IMR-90 (cell line): ENCODE measurements around the gene MOB3A. TPM values are rescaled to one million over a fixed set of nuclear protein-coding genes. Genes with fewer than 3 reads are reported as not detected.

ENCODE experiments used
- ATAC-seq: fragments of 200-7000 bp; cut with Tn5 transposase; 2 replicates; pipeline ENCODE4 v1.9.1; 2020; ENCODE audit warnings: low read depth, mild to moderate bottlenecking, moderate library complexity
- BruUV-seq: library from RNA; stranded (reverse); fragments of 400-500 nt; replicated peaks from 2 replicates; lab custom pipeline; 2021; lab: Mats Ljungman, UMichigan
- CTCF ChIA-PET: fragments of 300-600 bp; formaldehyde crosslinking; extraction: SDS; loops from one replicate; lab custom pipeline; 2021; ENCODE audit warnings: antibody characterized with exemption; lab: Yijun Ruan, JAX
- POLR2A ChIA-PET: fragments of 300-600 bp; sonication (Branson Sonifier 250); formaldehyde crosslinking; loops from one replicate; lab custom pipeline; 2022; ENCODE audit warnings: antibody characterized with exemption; ENCODE audit not compliant: unreplicated experiment; lab: Charles Lee
- DNase-seq: peaks from one replicate; pipeline ENCODE4 v3.0.0; 2013
- H2AFZ ChIP-seq: replicated peaks from 2 replicates; pipeline ENCODE3; 2013; ENCODE audit warnings: low read length, mild to moderate bottlenecking; ENCODE audit not compliant: poor library complexity
- H2AK5ac ChIP-seq: 2 replicates; pipeline ENCODE4 v1.6.1; 2013; ENCODE audit warnings: low read depth, low read length, inconsistent platforms
- H2AK9ac ChIP-seq: replicated peaks from 2 replicates; pipeline ENCODE3; 2013; ENCODE audit warnings: mild to moderate bottlenecking, low read depth, low read length, moderate library complexity; ENCODE audit not compliant: poor library complexity
- H2BK120ac ChIP-seq: 2 replicates; pipeline ENCODE4 v1.6.1; 2013; ENCODE audit warnings: low read depth, low read length, inconsistent platforms
- H2BK15ac ChIP-seq: 3 replicates; pipeline ENCODE4 v1.6.1; 2013; ENCODE audit warnings: low read depth, low read length, inconsistent platforms
- H2BK20ac ChIP-seq: 2 replicates; pipeline ENCODE4 v1.6.1; 2013; ENCODE audit warnings: low read depth, mild to moderate bottlenecking, inconsistent platforms, low read length, moderate library complexity
- H2BK5ac ChIP-seq: 2 replicates; pipeline ENCODE4 v1.6.1; 2013; ENCODE audit warnings: mild to moderate bottlenecking, low read depth, low read length, inconsistent platforms; ENCODE audit not compliant: poor library complexity, severe bottlenecking
- H3K14ac ChIP-seq: replicated peaks from 2 replicates; pipeline ENCODE4 v1.6.1; 2013; ENCODE audit warnings: low read depth, low read length, inconsistent platforms
- H3K18ac ChIP-seq: 2 replicates; pipeline ENCODE4 v1.6.1; 2013; ENCODE audit warnings: low read depth, low read length, control low read depth
- H3K23ac ChIP-seq: 2 replicates; pipeline ENCODE4 v1.6.1; 2013; ENCODE audit warnings: low read depth, low read length, inconsistent platforms
- H3K27ac ChIP-seq: 2 replicates; pipeline ENCODE4 v1.5.1; 2013; ENCODE audit warnings: mild to moderate bottlenecking, control low read depth, low read length; ENCODE audit not compliant: insufficient read depth
- H3K27me3 ChIP-seq: 2 replicates; pipeline ENCODE4 v1.6.1; 2013; ENCODE audit warnings: low read length; ENCODE audit not compliant: control insufficient read depth, insufficient read depth
- H3K36me3 ChIP-seq: 2 replicates; pipeline ENCODE4 v1.6.1; 2013; ENCODE audit warnings: low read length, mixed read lengths; ENCODE audit not compliant: control insufficient read depth, insufficient read depth
- H3K4ac ChIP-seq: 2 replicates; pipeline ENCODE4 v1.6.1; 2013; ENCODE audit warnings: low read depth, low read length, inconsistent platforms
- H3K4me1 ChIP-seq: 2 replicates; pipeline ENCODE4 v1.6.1; 2013; ENCODE audit warnings: low read length, mixed read lengths; ENCODE audit not compliant: control insufficient read depth, insufficient read depth
- H3K4me2 ChIP-seq: 2 replicates; pipeline ENCODE4 v1.6.1; 2013; ENCODE audit warnings: low read depth, mild to moderate bottlenecking, control low read depth, low read length, moderate library complexity
- H3K4me3 ChIP-seq: 2 replicates; pipeline ENCODE4 v1.5.1; 2013; ENCODE audit warnings: low read depth, mild to moderate bottlenecking, control low read depth, low read length, moderate library complexity; ENCODE audit not compliant: insufficient read depth
- H3K56ac ChIP-seq: 2 replicates; pipeline ENCODE4 v1.6.1; 2013; ENCODE audit warnings: low read length, inconsistent platforms; ENCODE audit not compliant: insufficient read depth; ENCODE audit errors: extremely low read depth
- H3K79me1 ChIP-seq, 2 experiments: 2 replicates each; pipeline ENCODE4 v1.6.1; 2013; ENCODE audit warnings: low read length in 2 of 2, inconsistent platforms in 1 of 2, low read depth in 1 of 2
- H3K9ac ChIP-seq: 2 replicates; pipeline ENCODE4 v1.6.1; 2013; ENCODE audit warnings: low read depth, low read length, control low read depth
- H3K9me1 ChIP-seq: 2 replicates; pipeline ENCODE4 v1.6.1; 2013; ENCODE audit warnings: low read length, inconsistent platforms; ENCODE audit not compliant: insufficient read depth
- H3K9me3 ChIP-seq: 2 replicates; pipeline ENCODE4 v1.6.1; 2013; ENCODE audit warnings: low read length; ENCODE audit not compliant: control insufficient read depth, insufficient read depth
- H4K20me1 ChIP-seq: 2 replicates; pipeline ENCODE4 v1.6.1; 2013; ENCODE audit warnings: low read length, inconsistent platforms; ENCODE audit not compliant: insufficient read depth
- H4K5ac ChIP-seq: 2 replicates; pipeline ENCODE4 v1.6.1; 2013; ENCODE audit warnings: mild to moderate bottlenecking, low read depth, low read length, control low read depth
- H4K8ac ChIP-seq, 2 experiments: 2 replicates each; pipeline ENCODE4 v1.6.1; 2013; ENCODE audit warnings: low read depth in 2 of 2, low read length in 2 of 2, control low read depth in 1 of 2, inconsistent platforms in 1 of 2
- H4K91ac ChIP-seq: 2 replicates; pipeline ENCODE4 v1.6.1; 2013; ENCODE audit warnings: low read depth, low read length, inconsistent platforms; ENCODE audit not compliant: insufficient read depth
- BHLHE40 ChIP-seq: fragments of 150-350 bp; IDR thresholded peaks from 2 replicates; pipeline ENCODE4 v1.6.1; 2016; ENCODE audit warnings: mild to moderate bottlenecking, low read depth, low read length
- CEBPB ChIP-seq: IDR thresholded peaks from 2 replicates; pipeline ENCODE4 v1.6.1; 2012; ENCODE audit warnings: low read depth, low read length, improper control_type of control experiment
- CHD1 ChIP-seq: IDR thresholded peaks from 2 replicates; pipeline ENCODE4 v1.6.1; 2012; ENCODE audit warnings: low read depth, low read length, improper control_type of control experiment
- ELK1 ChIP-seq: fragments of 150-350 bp; IDR thresholded peaks from 2 replicates; pipeline ENCODE4 v1.6.1; 2016; ENCODE audit warnings: low read depth, mild to moderate bottlenecking, low read length, moderate library complexity, borderline replicate concordance
- FOS ChIP-seq: fragments of 150-350 bp; IDR thresholded peaks from 2 replicates; pipeline ENCODE4 v1.6.1; 2016; ENCODE audit warnings: low read depth, low read length
- MAFK ChIP-seq: IDR thresholded peaks from 2 replicates; pipeline ENCODE4 v1.6.1; 2012; ENCODE audit warnings: low read depth, low read length, improper control_type of control experiment
- MXI1 ChIP-seq: IDR thresholded peaks from 2 replicates; pipeline ENCODE4 v1.6.1; 2012; ENCODE audit warnings: low read depth, mild to moderate bottlenecking, low read length, moderate library complexity, borderline replicate concordance
- NFE2L2 ChIP-seq: fragments of 150-350 bp; IDR thresholded peaks from 2 replicates; pipeline ENCODE4 v1.6.1; 2016; ENCODE audit warnings: low read depth, mild to moderate bottlenecking, low read length
- POLR2A ChIP-seq: IDR thresholded peaks from 2 replicates; pipeline ENCODE4 v1.6.1; 2012; ENCODE audit warnings: mild to moderate bottlenecking, low read depth, low read length
- RAD21 ChIP-seq: IDR thresholded peaks from 2 replicates; pipeline ENCODE4 v1.6.1; 2012; ENCODE audit warnings: low read length, improper control_type of control experiment
- RCOR1 ChIP-seq: IDR thresholded peaks from 2 replicates; pipeline ENCODE4 v1.6.1; 2012; ENCODE audit warnings: mild to moderate bottlenecking, low read length, improper control_type of control experiment; ENCODE audit not compliant: insufficient replicate concordance
- RFX5 ChIP-seq: IDR thresholded peaks from 2 replicates; pipeline ENCODE4 v1.8.0; 2012; ENCODE audit warnings: low read depth, mild to moderate bottlenecking, low read length, moderate library complexity
- SMC3 ChIP-seq: fragments of 150-350 bp; IDR thresholded peaks from 2 replicates; pipeline ENCODE4 v1.6.1; 2016; ENCODE audit warnings: low read depth, mild to moderate bottlenecking, antibody characterized with exemption, low read length, moderate library complexity
- USF2 ChIP-seq: fragments of 150-350 bp; IDR thresholded peaks from 2 replicates; pipeline ENCODE4 v1.6.1; 2017; ENCODE audit warnings: mild to moderate bottlenecking, antibody characterized with exemption, low read length, low read depth
- WGBS, 2 experiments: methylation state at CpG; one replicate each; pipeline versions ENCODE4 v1.1.5 to v1.1.7; 2013; ENCODE audit warnings: missing lambda C conversion rate in 2 of 2; ENCODE audit not compliant: insufficient read length in 1 of 2; ENCODE audit errors: extremely low coverage in 2 of 2; 5-methylcytosine and 5-hydroxymethylcytosine counted together
- dilution Hi-C: fragments of 300-500 bp; cut with HindIII; formaldehyde crosslinking; loops from one replicate; pipeline ENCODE4 v1.14.3; 2018; ENCODE audit warnings: low sequenced_read_pairs; ENCODE audit not compliant: unreplicated experiment
- in situ Hi-C: fragments of 300-500 bp; cut with MboI; formaldehyde crosslinking; loops from 3 replicates; pipeline ENCODE4 v1.14.3; 2019; ENCODE audit warnings: low sequenced_read_pairs, inconsistent platforms, mixed read lengths
- intact Hi-C: fragments of 100-400 bp; cut with micrococcal nuclease; formaldehyde crosslinking; loops from 2 replicates; pipeline ENCODE4 v1.10.0; 2022
- polyA plus RNA-seq, 3 experiments: library from polyadenylated mRNA; depleted of rRNA; stranded (reverse); fragments of >200 nt; gene quantifications; 2 replicates each; pipeline ENCODE4 v1.2.3, GENCODE V29; 2012; ENCODE audit warnings: low replicate concordance in 1 of 3
- total RNA-seq: library from RNA; depleted of rRNA; stranded (reverse); fragments of >200 nt; gene quantifications from 2 replicates; pipeline ENCODE4 v1.2.3, GENCODE V29; 2012
- TF ChIP-seq, protein P1 (sequence below): conservative IDR thresholded peaks from 2 replicates; pipeline ENCODE4 v1.5.1; 2012; ENCODE audit warnings: mild to moderate bottlenecking, low read depth, low read length, improper control_type of control experiment

The MOB3A gene
- total and polyA plus RNA-seq, 2 of the 4 experiments (the other 2 are of a cell fraction) = 9.3 to 26.5 TPM

DNA sequence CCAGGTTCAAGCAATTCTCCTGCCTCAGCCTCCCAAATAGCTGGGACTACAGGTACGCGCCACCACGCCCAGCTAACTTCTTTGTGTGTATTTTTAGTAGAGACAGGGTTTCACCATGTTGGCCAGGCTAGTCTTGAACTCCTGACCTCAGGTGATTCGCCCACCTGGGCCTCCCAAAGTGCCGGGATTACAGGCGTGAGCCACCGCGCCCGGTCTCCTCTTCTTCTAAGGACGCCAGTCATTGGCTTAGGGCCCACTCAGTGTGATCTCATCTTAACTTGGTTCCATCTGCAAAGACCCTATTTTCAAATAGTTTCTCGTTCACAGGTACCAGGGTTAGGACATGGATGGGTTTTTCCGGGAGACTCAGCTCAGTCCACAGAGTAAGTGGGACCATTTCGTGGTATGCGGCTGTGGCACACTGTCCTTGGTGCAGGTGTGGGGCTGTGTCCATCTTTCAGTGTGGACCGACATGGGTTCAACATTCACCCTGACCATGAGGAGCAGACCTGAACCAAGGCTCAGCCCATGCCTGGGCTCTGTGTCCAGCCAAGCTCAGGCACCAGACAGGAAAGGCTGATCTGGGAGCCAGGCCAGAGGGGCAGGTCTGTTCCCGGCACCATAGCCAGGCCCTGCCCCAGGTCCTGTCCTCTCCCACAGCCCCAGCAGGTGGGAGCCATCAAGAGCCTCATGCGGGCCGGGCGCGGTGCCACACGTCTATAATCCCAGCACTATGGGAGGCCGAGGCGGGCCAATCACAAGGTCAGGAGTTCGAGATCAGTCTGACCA lies 42.3 kb downstream of the MOB3A start:
- peak overlapping the region; percentile 42; the same call in 1 of the 2 replicates for H3K23ac ChIP-seq
- H2BK20ac ChIP-seq = no peak overlapping the region
- peaks cover 23% of the 10 kb centered on the region for H3K4me1 ChIP-seq
- H3K9ac ChIP-seq = no peak overlapping the region
- H3K9me1 ChIP-seq = peaks cover 12% of the 10 kb centered on the region
- POLR2A ChIA-PET = no interaction called here
- peak; percentile 23 for DNase-seq
- peak overlapping the region; percentile 50 for H2AK9ac ChIP-seq
- peak overlapping the region in 1 of 2 experiments; percentile 40; a peak in 1 of 4 replicates for H4K8ac ChIP-seq
- in situ Hi-C loops = no loop called here
- H3K36me3 ChIP-seq = peaks cover 5% of the 10 kb centered on the region; the same call in 1 of the 2 replicates
- 65% methylated on average over 4 of the region's 24 CpGs; no CpG with 5 or more reads in 1 of the 2 experiments for WGBS, 2 experiments
- peak overlapping the region; percentile 58 for H2AFZ ChIP-seq
- 0 out of 2 replicates have a peak overlapping the region, but pooled peaks have one; percentile 29 for H3K4ac ChIP-seq
- H4K91ac ChIP-seq = no peak overlapping the region
- H3K9me3 ChIP-seq = no peaks in the 10 kb centered on the region
- peak overlapping the region; percentile 83; the same call in 2 of the 3 replicates for H2BK15ac ChIP-seq
- H4K5ac ChIP-seq = no peak overlapping the region; the same call in 1 of the 2 replicates
- no peak overlapping the region for H3K4me2 ChIP-seq
- intact Hi-C loops = no loop called here
- TF ChIP-seq MAFK (no peak), RFX5 (no peak), ELK1 (no peak), RCOR1 (no peak), CEBPB (no peak), FOS (no peak), MXI1 (no peak), USF2 (no peak), RAD21 (no peak), POLR2A (no peak), BHLHE40 (no peak), SMC3 (no peak), CHD1 (no peak), NFE2L2 (no peak)
- TF ChIP-seq, protein P1, sequence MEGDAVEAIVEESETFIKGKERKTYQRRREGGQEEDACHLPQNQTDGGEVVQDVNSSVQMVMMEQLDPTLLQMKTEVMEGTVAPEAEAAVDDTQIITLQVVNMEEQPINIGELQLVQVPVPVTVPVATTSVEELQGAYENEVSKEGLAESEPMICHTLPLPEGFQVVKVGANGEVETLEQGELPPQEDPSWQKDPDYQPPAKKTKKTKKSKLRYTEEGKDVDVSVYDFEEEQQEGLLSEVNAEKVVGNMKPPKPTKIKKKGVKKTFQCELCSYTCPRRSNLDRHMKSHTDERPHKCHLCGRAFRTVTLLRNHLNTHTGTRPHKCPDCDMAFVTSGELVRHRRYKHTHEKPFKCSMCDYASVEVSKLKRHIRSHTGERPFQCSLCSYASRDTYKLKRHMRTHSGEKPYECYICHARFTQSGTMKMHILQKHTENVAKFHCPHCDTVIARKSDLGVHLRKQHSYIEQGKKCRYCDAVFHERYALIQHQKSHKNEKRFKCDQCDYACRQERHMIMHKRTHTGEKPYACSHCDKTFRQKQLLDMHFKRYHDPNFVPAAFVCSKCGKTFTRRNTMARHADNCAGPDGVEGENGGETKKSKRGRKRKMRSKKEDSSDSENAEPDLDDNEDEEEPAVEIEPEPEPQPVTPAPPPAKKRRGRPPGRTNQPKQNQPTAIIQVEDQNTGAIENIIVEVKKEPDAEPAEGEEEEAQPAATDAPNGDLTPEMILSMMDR = no peak
- no peak overlapping the region for H3K27ac ChIP-seq
- no peak for ATAC-seq
- H2BK5ac ChIP-seq = no peak overlapping the region
- H3K56ac ChIP-seq = no peak overlapping the region
- H3K27me3 ChIP-seq = no peaks in the 10 kb centered on the region
- BruUV-seq = no TSS peak
- H2BK120ac ChIP-seq = peak overlapping the region; percentile 64; the same call in 1 of the 2 replicates
- H3K18ac ChIP-seq = no peak overlapping the region
- H2AK5ac ChIP-seq = peak overlapping the region; percentile 73
- H3K79me1 ChIP-seq = peaks cover 5 to 34% of the 10 kb centered on the region in 2 experiments; a peak in 3 of 4 replicates
- CTCF ChIA-PET = no interaction called here
- no peak overlapping the region for H3K4me3 ChIP-seq
- dilution Hi-C loops = no loop called here
- no peak overlapping the region for H3K14ac ChIP-seq
- peaks cover 17% of the 10 kb centered on the region for H4K20me1 ChIP-seq
